Activated naive CD8-positive, alpha-beta T cell treated with anti-CD3 and anti-CD28 coated beads, Interleukin-2, amount 50 U/mL, for 24 hours (primary cell): ENCODE measurements around the gene NR5A1.

Experiments
- ATAC-seq: fragments of 150-1000 bp; cut with Tn5 transposase; one replicate; pipeline ENCODE4 v1.10.0; 2021
- DNase-seq: peaks from one replicate; pipeline ENCODE4 v3.0.0; 2021
- H3K27ac Mint-ChIP-seq: one replicate; pipeline ENCODE4 v1.8.0; 2021; ENCODE audit warnings: mild to moderate bottlenecking, mixed read lengths
- H3K27me3 Mint-ChIP-seq: one replicate; pipeline ENCODE4 v1.8.0; 2021; ENCODE audit warnings: mixed read lengths
- H3K36me3 Mint-ChIP-seq: one replicate; pipeline ENCODE4 v1.8.0; 2021; ENCODE audit warnings: low read depth, mixed read lengths
- H3K4me1 Mint-ChIP-seq: one replicate; pipeline ENCODE4 v1.8.0; 2021; ENCODE audit warnings: mixed read lengths
- H3K4me3 Mint-ChIP-seq: one replicate; pipeline ENCODE4 v1.8.0; 2021; ENCODE audit warnings: mild to moderate bottlenecking, moderate library complexity, mixed read lengths
- H3K9me3 Mint-ChIP-seq: one replicate; pipeline ENCODE4 v1.8.0; 2021; ENCODE audit warnings: mixed read lengths

Gene NR5A1

GRCh38 chr9:124506433-124506832 is 766 bp downstream of the NR5A1 start:
- no peaks in the 10 kb centered on the region for H3K36me3 Mint-ChIP-seq
- no peaks in the 10 kb centered on the region for H3K9me3 Mint-ChIP-seq
- H3K4me3 Mint-ChIP-seq = no peak overlapping the region
- H3K27me3 Mint-ChIP-seq = peaks cover 29% of the 10 kb centered on the region
- no peak for DNase-seq
- no peak overlapping the region for H3K27ac Mint-ChIP-seq
- H3K4me1 Mint-ChIP-seq = peaks cover 8% of the 10 kb centered on the region
- no peak for ATAC-seq

- DNase-seq = no peak
- peaks cover 8% of the 10 kb centered on the region for H3K4me1 Mint-ChIP-seq
These were observed 1.3 kb downstream of the NR5A1 start for GRCh38 chr9:124505901-124506346.

GRCh38 chr9:124505006-124505900 is 1.9 kb downstream of the NR5A1 start:
- H3K4me1 Mint-ChIP-seq = peaks cover 8% of the 10 kb centered on the region
- DNase-seq = no peak
- H3K36me3 Mint-ChIP-seq = no peaks in the 10 kb centered on the region
- no peaks in the 10 kb centered on the region for H3K9me3 Mint-ChIP-seq
- no peak overlapping the region for H3K27ac Mint-ChIP-seq
- H3K27me3 Mint-ChIP-seq = peaks cover 34% of the 10 kb centered on the region
- no peak for ATAC-seq
- H3K4me3 Mint-ChIP-seq = no peak overlapping the region

More at GRCh38 chr9:124505901-124506346, 1.3 kb downstream of the NR5A1 start:
- no peak overlapping the region for H3K4me3 Mint-ChIP-seq
- H3K27me3 Mint-ChIP-seq = peaks cover 31% of the 10 kb centered on the region
- ATAC-seq = no peak
- no peaks in the 10 kb centered on the region for H3K36me3 Mint-ChIP-seq
- H3K9me3 Mint-ChIP-seq = no peaks in the 10 kb centered on the region
- no peak overlapping the region for H3K27ac Mint-ChIP-seq

GRCh38 chr9:124504530-124505005 is 2.6 kb downstream of the NR5A1 start:
- DNase-seq = no peak
- Mint-ChIP-seq H3K9me3 (no peaks in the 10 kb centered on the region), H3K27ac (no peak overlapping the region), H3K4me1 (peaks cover 8% of the 10 kb centered on the region), H3K4me3 (no peak overlapping the region), H3K36me3 (no peaks in the 10 kb centered on the region), H3K27me3 (peaks cover 34% of the 10 kb centered on the region)
- no peak for ATAC-seq

- peaks cover 34% of the 10 kb centered on the region for H3K27me3 Mint-ChIP-seq
- DNase-seq = no peak
These were observed 3.3 kb downstream of the NR5A1 start for GRCh38 chr9:124503713-124504529.

GRCh38 chr9:124502711-124503702 is 4.2 kb downstream of the NR5A1 start:
- Mint-ChIP-seq H3K27ac (no peak overlapping the region), H3K36me3 (no peaks in the 10 kb centered on the region), H3K27me3 (peaks cover 34% of the 10 kb centered on the region), H3K9me3 (no peaks in the 10 kb centered on the region), H3K4me3 (no peak overlapping the region), H3K4me1 (peaks cover 13% of the 10 kb centered on the region)
- DNase-seq = no peak
- no peak for ATAC-seq

More at GRCh38 chr9:124503713-124504529, 3.3 kb downstream of the NR5A1 start:
- H3K36me3 Mint-ChIP-seq = no peaks in the 10 kb centered on the region
- no peak for ATAC-seq
- no peaks in the 10 kb centered on the region for H3K9me3 Mint-ChIP-seq
- peaks cover 13% of the 10 kb centered on the region for H3K4me1 Mint-ChIP-seq
- H3K27ac Mint-ChIP-seq = no peak overlapping the region
- peak overlapping the region; percentile 44 for H3K4me3 Mint-ChIP-seq

- no peak overlapping the region for H3K27ac Mint-ChIP-seq
These were observed 5.4 kb downstream of the NR5A1 start for GRCh38 chr9:124501771-124502320.

GRCh38 chr9:124500796-124501611 is 6.2 kb downstream of the NR5A1 start:
- Mint-ChIP-seq H3K27me3 (peaks cover 29% of the 10 kb centered on the region), H3K36me3 (no peaks in the 10 kb centered on the region), H3K27ac (no peak overlapping the region), H3K9me3 (no peaks in the 10 kb centered on the region), H3K4me3 (no peak overlapping the region), H3K4me1 (peaks cover 25% of the 10 kb centered on the region)
- ATAC-seq = no peak
- no peak for DNase-seq

More at GRCh38 chr9:124501771-124502320, 5.4 kb downstream of the NR5A1 start:
- H3K36me3 Mint-ChIP-seq = no peaks in the 10 kb centered on the region
- H3K4me1 Mint-ChIP-seq = peaks cover 19% of the 10 kb centered on the region
- no peak overlapping the region for H3K4me3 Mint-ChIP-seq
- peaks cover 34% of the 10 kb centered on the region for H3K27me3 Mint-ChIP-seq
- ATAC-seq (no peak), DNase-seq (no peak)
- no peaks in the 10 kb centered on the region for H3K9me3 Mint-ChIP-seq

GRCh38 chr9:124500028-124500795 is 7.0 kb downstream of the NR5A1 start:
- Mint-ChIP-seq H3K9me3 (no peaks in the 10 kb centered on the region), H3K36me3 (no peaks in the 10 kb centered on the region), H3K4me3 (no peak overlapping the region), H3K27me3 (peaks cover 22% of the 10 kb centered on the region), H3K27ac (no peak overlapping the region), H3K4me1 (peaks cover 30% of the 10 kb centered on the region)
- ATAC-seq = no peak
- no peak for DNase-seq

GRCh38 chr9:124499216-124499615 is 8.0 kb downstream of the NR5A1 start:
- H3K4me3 Mint-ChIP-seq = no peak overlapping the region
- peaks cover 20% of the 10 kb centered on the region for H3K27me3 Mint-ChIP-seq
- ATAC-seq = no peak
- no peak overlapping the region for H3K27ac Mint-ChIP-seq
- no peaks in the 10 kb centered on the region for H3K36me3 Mint-ChIP-seq
- no peak for DNase-seq
- H3K9me3 Mint-ChIP-seq = no peaks in the 10 kb centered on the region
- H3K4me1 Mint-ChIP-seq = peaks cover 30% of the 10 kb centered on the region

- H3K9me3 Mint-ChIP-seq = no peaks in the 10 kb centered on the region
- H3K27me3 Mint-ChIP-seq = peaks cover 15% of the 10 kb centered on the region
- ATAC-seq (no peak), DNase-seq (no peak)
- no peaks in the 10 kb centered on the region for H3K36me3 Mint-ChIP-seq
- H3K27ac Mint-ChIP-seq = no peak overlapping the region
- no peak overlapping the region for H3K4me3 Mint-ChIP-seq
- peaks cover 26% of the 10 kb centered on the region for H3K4me1 Mint-ChIP-seq
These were observed 8.6 kb downstream of the NR5A1 start for GRCh38 chr9:124498499-124499146.

- H3K9me3 Mint-ChIP-seq = no peaks in the 10 kb centered on the region
- ATAC-seq (no peak), DNase-seq (no peak)
- no peak overlapping the region for H3K27ac Mint-ChIP-seq
- peaks cover 12% of the 10 kb centered on the region for H3K27me3 Mint-ChIP-seq
- no peaks in the 10 kb centered on the region for H3K36me3 Mint-ChIP-seq
- peaks cover 25% of the 10 kb centered on the region for H3K4me1 Mint-ChIP-seq
- H3K4me3 Mint-ChIP-seq = no peak overlapping the region
These were observed 9.2 kb downstream of the NR5A1 start for GRCh38 chr9:124498040-124498439.
